GM13976 (cell line): ENCODE results near the gene C1orf210.
A peak's percentile ranks its signal among the peaks of the same experiment; 100 is the strongest.

Source experiments
- DNase-seq: peaks from one replicate; pipeline ENCODE4 v3.0.0; 2012; ENCODE audit warnings: low spot score
- CTCF ChIP-seq: IDR thresholded peaks from 2 replicates; pipeline ENCODE4 v1.5.1; 2012; ENCODE audit warnings: borderline replicate concordance, mild to moderate bottlenecking; ENCODE audit not compliant: insufficient read depth; ENCODE audit errors: extremely low read depth, missing control alignments, control extremely low read depth
- in situ Hi-C: fragments of 300-500 bp; cut with MboI; formaldehyde crosslinking; loops from one replicate; pipeline ENCODE4 v1.12.0; 2022; ENCODE audit warnings: low sequenced_read_pairs, mixed read lengths, inconsistent platforms; ENCODE audit not compliant: unreplicated experiment

Gene C1orf210

DNA sequence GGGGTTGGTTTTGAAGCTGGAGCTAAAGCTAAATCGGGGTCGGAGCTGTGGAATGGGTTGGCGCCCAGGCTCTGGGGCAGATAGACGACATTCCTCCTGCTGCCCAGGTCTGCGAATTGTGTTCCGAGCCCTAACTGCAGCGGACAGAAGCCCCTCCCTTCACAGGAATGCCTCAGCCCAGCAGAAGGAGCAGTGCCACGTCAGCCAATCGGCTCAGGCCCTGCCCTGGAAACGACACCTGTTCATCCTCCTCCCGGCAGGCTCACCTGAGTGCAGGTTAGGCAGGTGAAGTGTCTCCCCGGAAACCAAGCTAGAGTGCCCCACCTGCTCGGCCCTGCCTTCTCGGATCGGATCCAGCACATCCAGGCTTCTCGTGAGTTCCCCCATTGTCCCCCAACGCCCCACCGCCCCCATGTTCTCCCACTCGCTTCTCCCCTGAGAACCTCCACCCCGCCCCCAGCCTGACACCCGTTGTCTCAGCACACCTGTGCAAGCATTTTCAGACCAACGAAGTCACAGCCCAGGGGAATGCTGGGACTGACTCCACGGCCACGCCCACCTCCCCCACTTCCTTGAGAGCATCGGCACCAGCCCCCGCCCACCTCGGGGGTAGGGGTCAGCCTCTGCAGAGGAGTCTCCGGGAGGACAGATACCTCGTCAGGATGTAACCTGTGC lies 14.8 kb downstream of the C1orf210 start:
- no peak for TF ChIP-seq CTCF
- DNase-seq = peak; percentile 59
- in situ Hi-C loops = no loop called here

GRCh38 chr1:43269627-43270375 lies 15.6 kb downstream of the C1orf210 start, which contains the start of gene TMEM125:
TSS of gene TMEM125 (plus strand) at chr1:43269983. CDS start at chr1:43272723, 2,740 bp downstream.
- in situ Hi-C loops = no loop called here
- no peak for TF ChIP-seq CTCF
- peak; percentile 18 for DNase-seq

DNA sequence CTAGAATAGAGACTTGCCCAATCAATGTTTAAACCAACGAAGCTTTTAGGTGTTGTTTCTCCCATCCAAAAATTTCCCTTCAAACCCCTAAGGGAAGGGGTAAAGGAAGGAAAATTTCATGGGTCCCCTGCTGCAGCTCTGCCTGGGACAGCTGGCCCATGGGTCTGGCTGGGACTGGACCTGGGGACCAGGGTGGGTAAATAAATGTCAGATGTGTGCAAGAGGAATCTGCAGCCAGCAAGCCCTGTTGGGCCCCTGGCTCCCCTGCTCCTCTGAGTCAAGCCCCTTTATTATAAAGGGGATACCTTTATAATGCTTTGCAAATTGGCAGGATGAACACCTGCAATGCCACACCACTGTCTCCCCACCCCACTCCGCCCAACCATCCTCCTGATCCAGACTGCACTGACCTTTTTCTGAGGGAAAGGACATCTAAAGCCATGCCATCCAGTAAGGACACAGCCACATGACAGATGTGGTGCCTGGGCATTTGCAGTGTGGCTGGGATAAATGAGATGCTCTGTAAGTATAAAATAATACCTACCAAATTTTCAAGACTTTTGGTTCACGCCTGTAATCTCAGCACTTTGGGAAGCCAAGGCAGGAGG lies 17.5 kb downstream of the C1orf210 start:
- in situ Hi-C loops = no loop called here
- TF ChIP-seq CTCF = no peak
- DNase-seq = peak; percentile 9

DNA sequence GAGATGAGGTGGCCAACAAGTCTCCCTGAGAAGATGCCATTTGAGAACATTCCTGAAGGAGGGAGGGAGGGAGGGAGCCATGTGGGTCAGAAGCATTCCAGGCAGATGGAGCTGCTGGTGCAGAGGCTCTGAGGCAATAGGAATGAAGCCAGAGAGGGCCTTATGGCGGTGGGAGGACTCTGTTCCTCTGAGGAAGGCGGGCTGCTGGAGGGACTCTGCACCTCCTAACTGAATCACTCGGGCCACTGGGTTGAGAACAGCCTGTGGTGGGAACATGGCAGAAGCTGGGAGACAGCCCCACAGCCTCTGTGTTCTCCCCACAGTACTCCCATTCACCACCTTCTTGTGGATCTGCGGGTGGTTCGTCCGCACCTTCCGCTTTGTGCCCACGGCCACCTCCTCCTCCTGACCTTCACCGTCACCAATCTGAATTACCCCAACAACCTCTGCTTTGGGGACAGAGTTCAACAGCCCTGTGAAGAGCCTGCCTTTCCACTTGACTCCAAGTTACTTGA lies 18.0 kb downstream of the C1orf210 start:
- no peak for TF ChIP-seq CTCF
- in situ Hi-C loops = no loop called here
- DNase-seq = no peak

DNA sequence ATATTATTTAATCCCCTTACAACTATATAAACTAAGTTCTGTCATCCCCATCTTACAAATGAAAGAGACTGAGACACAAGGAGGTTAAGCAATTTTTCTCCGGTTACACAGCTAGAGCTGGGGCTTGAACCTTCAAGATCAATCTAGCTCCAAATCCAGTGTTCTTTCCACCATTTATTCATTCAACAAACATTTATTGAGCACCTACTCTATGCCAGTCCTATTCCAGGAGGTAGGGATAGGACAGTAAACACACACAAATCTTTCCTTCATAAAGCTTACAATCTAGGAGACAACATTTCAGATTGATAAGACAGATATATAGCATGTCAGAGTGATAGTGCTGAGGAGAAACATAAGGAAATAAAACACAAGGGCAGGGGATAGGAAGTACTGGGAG lies 18.5 kb downstream of the C1orf210 start:
- DNase-seq = no peak
- in situ Hi-C loops = no loop called here
- no peak for TF ChIP-seq CTCF

GRCh38 chr1:43265431-43265830 lies 19.9 kb downstream of the C1orf210 start:
- in situ Hi-C loops = no loop called here

More at GRCh38 chr1:43265431-43265830, 19.9 kb downstream of the C1orf210 start:
- TF ChIP-seq CTCF = no peak
- DNase-seq = no peak
